ENCODE results near the gene CDH15. TPM values are rescaled to one million over a fixed set of nuclear protein-coding genes. Genes with fewer than 3 reads are reported as not detected.

The CDH15 gene
- polyA plus RNA-seq, 3 donors from 2014 or later: not detected

GRCh38 chr16:89135971-89136765 is 35.4 kb upstream of the CDH15 start:
- DNase-seq: no peak
- H3K27me3 Mint-ChIP-seq (ENCODE audit: low read depth in 3 of 3): peaks cover 0 to 5% (median 0%) of the 10 kb centered on the region in 3 donors
- peaks cover 6 to 20% (median 8%) of the 10 kb centered on the region in 3 donors for H3K36me3 Mint-ChIP-seq
- H3K9me3 Mint-ChIP-seq: no peaks in the 10 kb centered on the region
- H3K4me1 Mint-ChIP-seq: peaks cover 15 to 26% of the 10 kb centered on the region in 2 donors
- H3K27ac Mint-ChIP-seq: no peak overlapping the region
- no peak overlapping the region for H3K4me3 Mint-ChIP-seq

GRCh38 chr16:89136931-89137330 is 34.6 kb upstream of the CDH15 start:
- Mint-ChIP-seq H3K36me3 (peaks cover 6 to 15% (median 8%) of the 10 kb centered on the region in 3 donors), H3K4me3 (no peak overlapping the region), H3K27me3 (ENCODE audit: low read depth in 3 of 3) (peaks cover 0 to 5% (median 0%) of the 10 kb centered on the region in 3 donors), H3K27ac (no peak overlapping the region), H3K9me3 (no peaks in the 10 kb centered on the region), H3K4me1 (peaks cover 15 to 26% of the 10 kb centered on the region in 2 donors)
- DNase-seq: no peak

DNA sequence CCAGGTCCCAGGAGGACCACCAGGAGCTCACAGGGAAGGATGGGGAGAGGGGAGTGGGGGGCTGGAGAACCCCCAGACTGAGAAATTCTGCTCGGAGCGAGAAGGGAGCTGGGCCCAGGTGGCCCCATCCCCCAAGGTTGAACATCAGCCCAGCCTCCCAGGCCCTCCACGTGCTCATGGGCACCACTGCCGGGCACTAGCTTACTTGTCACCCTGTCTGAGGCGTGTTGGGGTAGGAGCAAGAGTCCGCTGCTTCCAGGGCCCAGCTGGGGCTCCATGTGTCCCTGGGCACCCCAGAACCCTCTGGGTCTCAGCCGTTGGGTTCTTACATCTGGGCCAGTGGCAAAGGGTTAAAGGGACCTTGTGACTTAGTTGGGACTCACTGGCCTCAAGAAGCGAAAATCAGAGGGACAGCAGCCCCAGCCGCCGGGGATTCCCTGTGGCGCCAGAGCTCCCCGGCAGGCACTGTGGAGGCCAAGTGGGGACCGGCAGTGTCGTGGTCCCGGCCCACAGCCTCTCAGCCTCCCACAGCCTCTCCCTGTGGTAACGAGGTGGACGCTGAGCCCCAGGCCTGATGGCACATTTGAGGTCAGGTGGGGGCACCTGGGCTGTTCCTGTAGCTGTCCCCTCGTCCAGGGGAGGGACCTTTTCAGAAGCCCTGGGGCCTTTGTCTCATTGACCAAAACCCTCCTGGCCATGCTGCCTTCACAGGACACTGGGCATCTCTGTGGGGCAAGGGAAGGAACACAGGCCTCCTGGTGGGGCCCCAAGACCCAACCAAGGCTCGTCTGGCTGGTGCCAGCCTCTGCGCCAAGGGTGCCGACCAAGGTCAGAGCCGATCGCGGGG is 33.7 kb upstream of the CDH15 start:
- peaks cover 15 to 26% of the 10 kb centered on the region in 2 donors for H3K4me1 Mint-ChIP-seq
- H3K27me3 Mint-ChIP-seq (ENCODE audit: low read depth in 3 of 3): peaks cover 0 to 5% (median 0%) of the 10 kb centered on the region in 3 donors
- no peak overlapping the region for H3K27ac Mint-ChIP-seq
- H3K4me3 Mint-ChIP-seq: no peak overlapping the region
- H3K36me3 Mint-ChIP-seq: peaks cover 6 to 15% (median 8%) of the 10 kb centered on the region in 3 donors
- DNase-seq: no peak
- no peaks in the 10 kb centered on the region for H3K9me3 Mint-ChIP-seq

GRCh38 chr16:89138513-89138795 is 33.1 kb upstream of the CDH15 start:
- Mint-ChIP-seq H3K36me3 (peaks cover 6 to 15% (median 8%) of the 10 kb centered on the region in 3 donors), H3K27ac (no peak overlapping the region), H3K27me3 (ENCODE audit: low read depth in 3 of 3) (peaks cover 0 to 5% (median 0%) of the 10 kb centered on the region in 3 donors), H3K4me1 (peaks cover 14 to 26% of the 10 kb centered on the region in 2 donors), H3K9me3 (no peaks in the 10 kb centered on the region), H3K4me3 (no peak overlapping the region)
- no peak for DNase-seq

GRCh38 chr16:89138843-89139520 is 32.6 kb upstream of the CDH15 start:
- no peak overlapping the region for H3K27ac Mint-ChIP-seq
- no peaks in the 10 kb centered on the region for H3K9me3 Mint-ChIP-seq
- no peak overlapping the region for H3K4me3 Mint-ChIP-seq
- H3K27me3 Mint-ChIP-seq (ENCODE audit: low read depth in 3 of 3): peaks cover 0 to 3% (median 0%) of the 10 kb centered on the region in 3 donors
- peaks cover 4 to 12% (median 8%) of the 10 kb centered on the region in 3 donors for H3K36me3 Mint-ChIP-seq
- DNase-seq: no peak
- peaks cover 9 to 22% of the 10 kb centered on the region in 2 donors for H3K4me1 Mint-ChIP-seq

- Mint-ChIP-seq H3K36me3 (peaks cover 0 to 5% (median 4%) of the 10 kb centered on the region in 3 donors), H3K4me3 (no peak overlapping the region), H3K9me3 (no peaks in the 10 kb centered on the region), H3K27me3 (ENCODE audit: low read depth in 3 of 3) (peaks cover 0 to 1% (median 0%) of the 10 kb centered on the region in 3 donors), H3K27ac (no peak overlapping the region), H3K4me1 (peaks cover 3 to 13% of the 10 kb centered on the region in 2 donors)
- no peak for DNase-seq
These were observed 31.6 kb upstream of the CDH15 start for GRCh38 chr16:89139907-89140361.

DNA sequence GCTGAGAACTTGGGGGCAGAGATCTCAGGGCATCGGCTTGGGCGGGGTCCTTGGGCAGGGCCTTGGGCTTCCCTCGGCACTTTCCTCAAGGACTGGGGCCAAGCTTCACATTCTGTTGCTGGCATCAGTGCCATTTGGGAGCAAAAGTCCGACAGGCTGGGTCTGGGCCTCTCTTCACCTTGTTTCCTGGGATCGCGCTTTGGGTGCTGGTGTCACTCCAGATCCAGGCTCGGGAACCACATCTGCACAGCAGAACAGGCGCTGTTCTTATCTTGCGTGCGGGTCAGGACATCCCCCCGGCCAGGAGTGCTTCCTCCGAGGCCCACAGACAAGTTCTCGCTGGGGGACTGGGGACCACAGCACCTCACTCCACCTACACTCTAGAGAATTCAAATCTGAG is 31.1 kb upstream of the CDH15 start:
- no peak overlapping the region for H3K4me3 Mint-ChIP-seq
- peaks cover 0 to 1% (median 0%) of the 10 kb centered on the region in 3 donors for H3K27me3 Mint-ChIP-seq (ENCODE audit: low read depth in 3 of 3)
- no peaks in the 10 kb centered on the region for H3K9me3 Mint-ChIP-seq
- peaks cover 0 to 5% (median 3%) of the 10 kb centered on the region in 3 donors for H3K36me3 Mint-ChIP-seq
- DNase-seq: no peak
- no peak overlapping the region for H3K27ac Mint-ChIP-seq
- peaks cover 3 to 9% of the 10 kb centered on the region in 2 donors for H3K4me1 Mint-ChIP-seq

- H3K4me1 Mint-ChIP-seq: peaks cover 0 to under 1% of the 10 kb centered on the region in 2 donors
- no peak for DNase-seq
- H3K9me3 Mint-ChIP-seq: no peaks in the 10 kb centered on the region
- peaks cover 0 to 5% (median 0%) of the 10 kb centered on the region in 3 donors for H3K36me3 Mint-ChIP-seq
- H3K27me3 Mint-ChIP-seq (ENCODE audit: low read depth in 3 of 3): peaks cover 0 to 1% (median 0%) of the 10 kb centered on the region in 3 donors
- peak overlapping the region in 1 of 6 donors; percentile 28 for H3K27ac Mint-ChIP-seq
- no peak overlapping the region for H3K4me3 Mint-ChIP-seq
These were observed 30.3 kb upstream of the CDH15 start for GRCh38 chr16:89140981-89141883.

GRCh38 chr16:89141884-89142267 is 29.7 kb upstream of the CDH15 start:
- Mint-ChIP-seq H3K9me3 (no peaks in the 10 kb centered on the region), H3K27ac (no peak overlapping the region), H3K36me3 (peaks cover 0 to 5% (median 0%) of the 10 kb centered on the region in 3 donors), H3K27me3 (ENCODE audit: low read depth in 3 of 3) (peaks cover 0 to 1% (median 0%) of the 10 kb centered on the region in 3 donors), H3K4me1 (no peaks in the 10 kb centered on the region), H3K4me3 (no peak overlapping the region)
- DNase-seq: no peak

- Mint-ChIP-seq H3K9me3 (no peaks in the 10 kb centered on the region), H3K4me1 (no peaks in the 10 kb centered on the region)
- DNase-seq: no peak
These were observed 28.9 kb upstream of the CDH15 start for GRCh38 chr16:89142474-89143195.

GRCh38 chr16:89143201-89143741 is 28.3 kb upstream of the CDH15 start:
- Mint-ChIP-seq H3K4me1 (no peaks in the 10 kb centered on the region), H3K27me3 (ENCODE audit: low read depth in 3 of 3) (peaks cover 0 to 1% (median 0%) of the 10 kb centered on the region in 3 donors), H3K9me3 (no peaks in the 10 kb centered on the region), H3K36me3 (peaks cover 0 to 5% (median 4%) of the 10 kb centered on the region in 3 donors), H3K27ac (no peak overlapping the region), H3K4me3 (no peak overlapping the region)
- DNase-seq: no peak

More at GRCh38 chr16:89142474-89143195, 28.9 kb upstream of the CDH15 start:
- H3K36me3 Mint-ChIP-seq: peaks cover 0 to 5% (median 1%) of the 10 kb centered on the region in 3 donors
- peaks cover 0 to 1% (median 0%) of the 10 kb centered on the region in 3 donors for H3K27me3 Mint-ChIP-seq (ENCODE audit: low read depth in 3 of 3)
- no peak overlapping the region for H3K27ac Mint-ChIP-seq
- no peak overlapping the region for H3K4me3 Mint-ChIP-seq

All from immature natural killer cell (primary cell).